HepG2 (cell line): ENCODE results near the gene CORO1A. TPM values are rescaled to one million over a fixed set of nuclear protein-coding genes. Genes with fewer than 3 reads are reported as not detected.

ENCODE experiments used
- AKAP8 ChIP-seq: sonication (generic); formaldehyde crosslinking; IDR thresholded peaks from 2 replicates; pipeline ENCODE4 v1.5.1; 2020; ENCODE audit warnings: mild to moderate bottlenecking, missing genetic modification reagents
- CENPX ChIP-seq: sonication (generic); formaldehyde crosslinking; IDR thresholded peaks from 2 replicates; pipeline ENCODE4 v1.9.0; 2021; ENCODE audit warnings: mild to moderate bottlenecking, missing genetic modification reagents, moderate library complexity
- CREM ChIP-seq, 2 experiments: sonication (generic) in 1 of 2; formaldehyde crosslinking in 1 of 2; IDR thresholded peaks; 2 replicates each; pipeline versions ENCODE4 v1.4.0 to v1.6.1; 2016 to 2020; ENCODE audit warnings: antibody characterized with exemption in 1 of 2, mild to moderate bottlenecking in 1 of 2, missing genetic modification reagents in 1 of 2
- FOXA1 ChIP-seq, 2 experiments: fragments of 450-650 bp in 1 of 2; sonication (generic) in 1 of 2; formaldehyde crosslinking in 1 of 2; IDR thresholded peaks; 2 replicates each; pipeline versions ENCODE4 v1.4.0 to v1.6.1; 2016 to 2020; ENCODE audit warnings: missing genetic modification reagents in 1 of 2
- FOXK1 ChIP-seq: sonication (generic); formaldehyde crosslinking; IDR thresholded peaks from 2 replicates; pipeline ENCODE4 v1.4.0; 2020; ENCODE audit warnings: low read depth, missing genetic modification reagents, borderline replicate concordance
- JUNB ChIP-seq: sonication (generic); formaldehyde crosslinking; IDR thresholded peaks from 2 replicates; pipeline ENCODE4 v1.8.0; 2022; ENCODE audit warnings: missing genetic modification reagents, mild to moderate bottlenecking, borderline replicate concordance
- KDM1A ChIP-seq: IDR thresholded peaks from 2 replicates; pipeline ENCODE4 v1.6.1; 2016; ENCODE audit warnings: missing compliant biosample characterization
- MAZ ChIP-seq, 2 experiments: sonication (generic) in 1 of 2; formaldehyde crosslinking in 1 of 2; IDR thresholded peaks; 2 replicates each; pipeline versions ENCODE4 v1.5.0 to v1.6.1; 2012 to 2020; ENCODE audit warnings: low read depth in 2 of 2, mild to moderate bottlenecking in 2 of 2, borderline replicate concordance in 1 of 2, improper control_type of control experiment in 1 of 2, low read length in 1 of 2, missing genetic modification reagents in 1 of 2, moderate library complexity in 1 of 2
- NBN ChIP-seq: fragments of 450-650 bp; conservative IDR thresholded peaks from 2 replicates; pipeline ENCODE4 v1.6.1; 2017
- POGZ ChIP-seq: sonication (generic); formaldehyde crosslinking; IDR thresholded peaks from 2 replicates; pipeline ENCODE4 v1.4.0; 2020; ENCODE audit warnings: mild to moderate bottlenecking, missing genetic modification reagents
- PTBP1 ChIP-seq: fragments of 200-400 bp; formaldehyde crosslinking; IDR thresholded peaks from 2 replicates; pipeline ENCODE4 v1.6.1; 2018; ENCODE audit warnings: low read length, low read depth; ENCODE audit not compliant: poor library complexity, severe bottlenecking
- RBM22 ChIP-seq: fragments of 200-400 bp; formaldehyde crosslinking; optimal IDR thresholded peaks from 2 replicates; pipeline ENCODE3; 2017; ENCODE audit warnings: mild to moderate bottlenecking, low read length, moderate library complexity
- SIN3A ChIP-seq: IDR thresholded peaks from 2 replicates; pipeline ENCODE4 v1.6.1; 2011; ENCODE audit warnings: low read depth, mild to moderate bottlenecking, control low read depth, low read length, borderline replicate concordance
- U2AF1 ChIP-seq: fragments of 200-400 bp; formaldehyde crosslinking; optimal IDR thresholded peaks from 2 replicates; pipeline ENCODE3; 2017; ENCODE audit warnings: mild to moderate bottlenecking, low read depth, low read length
- U2AF2 ChIP-seq: fragments of 200-400 bp; formaldehyde crosslinking; IDR thresholded peaks from 2 replicates; pipeline ENCODE4 v1.6.1; 2017; ENCODE audit warnings: low read depth, mild to moderate bottlenecking, low read length
- ZBTB8A ChIP-seq: sonication (generic); formaldehyde crosslinking; IDR thresholded peaks from 2 replicates; pipeline ENCODE4 v1.4.0; 2020; ENCODE audit warnings: mild to moderate bottlenecking, low read depth, missing genetic modification reagents, borderline replicate concordance
- ZNF234 ChIP-seq: sonication (generic); formaldehyde crosslinking; conservative IDR thresholded peaks from 2 replicates; pipeline ENCODE4 v1.5.1; 2020; ENCODE audit warnings: mild to moderate bottlenecking, missing genetic modification reagents
- ZNF263 ChIP-seq: sonication (generic); formaldehyde crosslinking; IDR thresholded peaks from 2 replicates; pipeline ENCODE4 v1.4.0; 2020; ENCODE audit warnings: missing genetic modification reagents
- ZNF33A ChIP-seq: sonication (generic); formaldehyde crosslinking; IDR thresholded peaks from 2 replicates; pipeline ENCODE4 v1.5.1; 2020; ENCODE audit warnings: missing genetic modification reagents, mild to moderate bottlenecking, moderate library complexity, borderline replicate concordance
- ZNF33B ChIP-seq: sonication (generic); formaldehyde crosslinking; IDR thresholded peaks from 2 replicates; pipeline ENCODE4 v1.5.1; 2020; ENCODE audit warnings: mild to moderate bottlenecking, missing genetic modification reagents
- ZNF547 ChIP-seq: sonication (generic); formaldehyde crosslinking; IDR thresholded peaks from 2 replicates; pipeline ENCODE4 v1.5.1; 2020; ENCODE audit warnings: mild to moderate bottlenecking, missing genetic modification reagents
- ZNF556 ChIP-seq: sonication (generic); formaldehyde crosslinking; IDR thresholded peaks from 2 replicates; pipeline ENCODE4 v1.4.0; 2020; ENCODE audit warnings: mild to moderate bottlenecking, missing genetic modification reagents, borderline replicate concordance
- ZNF616 ChIP-seq: sonication (generic); formaldehyde crosslinking; IDR thresholded peaks from 2 replicates; pipeline ENCODE4 v1.5.0; 2020; ENCODE audit warnings: low read depth, mild to moderate bottlenecking, missing genetic modification reagents
- ZSCAN22 ChIP-seq: sonication (generic); formaldehyde crosslinking; IDR thresholded peaks from 2 replicates; pipeline ENCODE4 v1.4.0; 2020; ENCODE audit warnings: mild to moderate bottlenecking, missing genetic modification reagents
- polyA plus RNA-seq, 8 experiments: library from polyadenylated mRNA; depleted of rRNA in 3 of 8; stranded (reverse) in 7 of 8; unstranded in 1 of 8; fragments of >200 nt; fragmentation: Illumina TruSeq in 4 of 8; extraction: Trizol in 4 of 8; gene quantifications; 2 replicates each; pipeline versions ENCODE4 v1.2.1 to v1.2.3, GENCODE V29; 2011 to 2016; ENCODE audit warnings: low read depth in 4 of 8, missing spikeins in 1 of 8, mixed read lengths in 1 of 8; ENCODE audit not compliant: insufficient read depth in 1 of 8
- total RNA-seq, 5 experiments: library from RNA; depleted of rRNA; stranded (reverse); fragments of >200 nt; fragmentation: Illumina TruSeq; extraction: Trizol; gene quantifications; 2 replicates each; pipeline ENCODE4 v1.2.3, GENCODE V29; 2016; ENCODE audit warnings: low read depth in 1 of 5
- TF ChIP-seq, protein P1 (sequence below): sonication (generic); formaldehyde crosslinking; IDR thresholded peaks from 2 replicates; pipeline ENCODE4 v1.4.0; 2020; ENCODE audit warnings: missing genetic modification reagents; ENCODE audit errors: not compliant biosample characterization
- TF ChIP-seq, protein P2 (sequence below): sonication (generic); formaldehyde crosslinking; IDR thresholded peaks from 2 replicates; pipeline ENCODE4 v1.8.1; 2023; ENCODE audit warnings: missing genetic modification reagents, mild to moderate bottlenecking, borderline replicate concordance
- TF ChIP-seq, protein P3 (sequence below): sonication (generic); formaldehyde crosslinking; IDR thresholded peaks from 2 replicates; pipeline ENCODE4 v1.5.0; 2020; ENCODE audit warnings: missing genetic modification reagents
- TF ChIP-seq, protein P4 (sequence below): sonication (generic); formaldehyde crosslinking; IDR thresholded peaks from 2 replicates; pipeline ENCODE4 v1.4.0; 2020; ENCODE audit warnings: missing genetic modification reagents, low read depth, mild to moderate bottlenecking, borderline replicate concordance

The CORO1A gene
- total and polyA plus RNA-seq, 2 of the 13 experiments (the other 11 are each of a cell fraction or from before 2014, with no cell fraction given): 6.5 to 12.9 TPM

DNA sequence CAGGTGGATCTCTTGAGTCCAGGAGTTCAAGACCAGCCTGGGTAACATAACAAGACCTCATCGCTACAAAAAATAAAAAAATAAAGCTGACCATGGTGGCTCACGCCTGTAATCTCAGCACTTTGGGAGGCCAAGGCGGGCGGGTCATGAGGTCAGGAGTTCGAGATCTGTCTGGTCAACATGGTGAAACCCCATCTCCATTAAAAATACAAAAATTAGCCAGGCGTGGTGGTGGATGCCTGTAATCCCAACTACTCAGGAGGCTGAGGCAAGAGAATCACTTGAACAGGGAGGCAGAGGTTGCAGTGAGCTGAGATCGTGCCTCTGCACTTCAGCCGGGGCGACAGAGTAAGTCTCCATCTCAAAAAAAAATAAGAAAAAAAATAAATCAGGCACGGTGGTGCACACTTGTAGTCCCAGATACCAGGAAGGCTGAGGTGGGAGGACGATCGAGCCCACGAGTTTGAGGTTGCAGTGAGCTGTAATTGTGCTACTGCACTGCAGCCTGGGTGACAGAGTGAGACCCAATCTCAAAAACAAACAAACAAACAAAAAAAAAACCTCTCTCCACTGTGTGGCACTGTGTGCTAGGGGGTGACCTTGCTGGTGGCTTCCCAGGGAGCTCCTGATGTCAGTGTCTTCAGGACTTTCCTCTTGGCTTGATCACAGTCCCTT is 40.6 kb upstream of the CORO1A start (continued):
- TF ChIP-seq, protein P1, sequence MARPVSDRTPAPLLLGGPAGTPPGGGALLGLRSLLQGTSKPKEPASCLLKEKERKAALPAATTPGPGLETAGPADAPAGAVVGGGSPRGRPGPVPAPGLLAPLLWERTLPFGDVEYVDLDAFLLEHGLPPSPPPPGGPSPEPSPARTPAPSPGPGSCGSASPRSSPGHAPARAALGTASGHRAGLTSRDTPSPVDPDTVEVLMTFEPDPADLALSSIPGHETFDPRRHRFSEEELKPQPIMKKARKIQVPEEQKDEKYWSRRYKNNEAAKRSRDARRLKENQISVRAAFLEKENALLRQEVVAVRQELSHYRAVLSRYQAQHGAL: no peak
- TF ChIP-seq MAZ (IDR thresholded peaks at IDR 0.05; ENCODE audit: borderline replicate concordance, low read depth, low read length): no peak
- TF ChIP-seq MAZ (CRISPR knock-in tag; IDR thresholded peaks at IDR 0.05; ENCODE audit: low read depth): peak; percentile 28; the same call in 1 of the 2 replicates
- no peak for TF ChIP-seq ZBTB8A (CRISPR knock-in tag)
- no peak for TF ChIP-seq ZNF263 (CRISPR knock-in tag)
- no peak for TF ChIP-seq PTBP1
- TF ChIP-seq POGZ (CRISPR knock-in tag): no peak
- TF ChIP-seq ZNF33B: no peak
- TF ChIP-seq NBN: no peak
- TF ChIP-seq ZNF556 (CRISPR knock-in tag): no peak
- TF ChIP-seq ZNF616 (CRISPR knock-in tag): no peak
- TF ChIP-seq ZNF547: no peak
- TF ChIP-seq ZSCAN22 (CRISPR knock-in tag): no peak
- TF ChIP-seq FOXA1 (IDR thresholded peaks at IDR 0.05): no peak
- TF ChIP-seq FOXA1 (CRISPR knock-in tag; IDR thresholded peaks at IDR 0.05): 0 out of 2 replicates have a peak, but pooled peaks have one; percentile 16
- no peak for TF ChIP-seq U2AF2
- no peak for TF ChIP-seq ZNF33A (CRISPR knock-in tag)
- peak; percentile 39; the same call in 1 of the 2 replicates for TF ChIP-seq FOXK1
- TF ChIP-seq RBM22: no peak
- TF ChIP-seq, protein P2, sequence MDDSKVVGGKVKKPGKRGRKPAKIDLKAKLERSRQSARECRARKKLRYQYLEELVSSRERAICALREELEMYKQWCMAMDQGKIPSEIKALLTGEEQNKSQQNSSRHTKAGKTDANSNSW: no peak
- TF ChIP-seq CENPX (CRISPR knock-in tag): no peak
- no peak for TF ChIP-seq JUNB (CRISPR knock-in tag)
- TF ChIP-seq, protein P3, sequence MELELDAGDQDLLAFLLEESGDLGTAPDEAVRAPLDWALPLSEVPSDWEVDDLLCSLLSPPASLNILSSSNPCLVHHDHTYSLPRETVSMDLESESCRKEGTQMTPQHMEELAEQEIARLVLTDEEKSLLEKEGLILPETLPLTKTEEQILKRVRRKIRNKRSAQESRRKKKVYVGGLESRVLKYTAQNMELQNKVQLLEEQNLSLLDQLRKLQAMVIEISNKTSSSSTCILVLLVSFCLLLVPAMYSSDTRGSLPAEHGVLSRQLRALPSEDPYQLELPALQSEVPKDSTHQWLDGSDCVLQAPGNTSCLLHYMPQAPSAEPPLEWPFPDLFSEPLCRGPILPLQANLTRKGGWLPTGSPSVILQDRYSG (CRISPR knock-in tag): no peak
- no peak for TF ChIP-seq U2AF1
- no peak for TF ChIP-seq KDM1A (CRISPR knock-in tag)
- no peak for TF ChIP-seq CREM (IDR thresholded peaks at IDR 0.05)
- no peak for TF ChIP-seq CREM (CRISPR knock-in tag; IDR thresholded peaks at IDR 0.05)
- no peak for TF ChIP-seq SIN3A
- no peak for TF ChIP-seq ZNF234
- TF ChIP-seq, protein P4, sequence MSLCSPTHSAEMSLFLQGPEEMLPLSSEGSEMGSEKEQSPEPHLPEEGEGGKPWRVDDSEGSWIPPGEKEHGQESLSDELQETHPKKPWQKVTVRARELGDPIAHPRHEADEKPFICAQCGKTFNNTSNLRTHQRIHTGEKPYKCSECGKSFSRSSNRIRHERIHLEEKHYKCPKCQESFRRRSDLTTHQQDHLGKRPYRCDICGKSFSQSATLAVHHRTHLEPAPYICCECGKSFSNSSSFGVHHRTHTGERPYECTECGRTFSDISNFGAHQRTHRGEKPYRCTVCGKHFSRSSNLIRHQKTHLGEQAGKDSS (CRISPR knock-in tag): no peak; the same call in 1 of the 2 replicates
- no peak for TF ChIP-seq AKAP8 (CRISPR knock-in tag)
